GM21447 (cell line): ENCODE measurements around the gene MLYCD.

Experiments used
- ATAC-seq: cut with Tn5 transposase; IDR thresholded peaks from one replicate; pipeline ENCODE4 v1.9.1; 2021; ENCODE audit not compliant: unreplicated experiment

The MLYCD gene

GRCh38 chr16:83954577-83955016, 55.7 kb downstream of the MLYCD start:
- ATAC-seq, result no peak

GRCh38 chr16:83955218-83956130, 56.6 kb downstream of the MLYCD start:
- no peak for ATAC-seq

- no peak for ATAC-seq
Observed at GRCh38 chr16:83956336-83957289, 57.7 kb downstream of the MLYCD start.

GRCh38 chr16:83957296-83957855, 58.5 kb downstream of the MLYCD start:
- no peak for ATAC-seq

GRCh38 chr16:83958137-83958845, 59.4 kb downstream of the MLYCD start:
- ATAC-seq, result no peak

- ATAC-seq, result no peak
Observed at GRCh38 chr16:83958846-83959565, 60.1 kb downstream of the MLYCD start.

- ATAC-seq, result no peak
Observed at GRCh38 chr16:83959656-83960434, 60.9 kb downstream of the MLYCD start.

GRCh38 chr16:83960521-83961249, 61.8 kb downstream of the MLYCD start:
- ATAC-seq, result no peak

- no peak for ATAC-seq
Observed at GRCh38 chr16:83961591-83961990, 62.7 kb downstream of the MLYCD start.

GRCh38 chr16:83963277-83964119, 64.6 kb downstream of the MLYCD start:
- ATAC-seq, result no peak

- no peak for ATAC-seq
Observed at GRCh38 chr16:83964684-83965443, 65.9 kb downstream of the MLYCD start.

GRCh38 chr16:83965444-83966152, 66.7 kb downstream of the MLYCD start:
- no peak for ATAC-seq

- ATAC-seq, result no peak
Observed at GRCh38 chr16:83966153-83966696, 67.3 kb downstream of the MLYCD start.

GRCh38 chr16:83967091-83967490, 68.2 kb downstream of the MLYCD start:
- ATAC-seq, result no peak

- ATAC-seq, result no peak
Observed at GRCh38 chr16:83967838-83968305, 69.0 kb downstream of the MLYCD start, which contains the start of gene NECAB2. TSS of gene NECAB2 (plus strand) at chr16:83968244. CDS start at chr16:83968649, 405 bp downstream.
